IPS-NIHi7 (cell line): Measurements from ENCODE around the gene RNPEPL1.
"Not testable (repeated sequence)": the region's sequence is repeated elsewhere in the genome, so short reads cannot be mapped to it uniquely, and the experiment has no call there.

ENCODE experiments used
- DNase-seq: peaks from one replicate; pipeline ENCODE4 v3.0.0; 2012; ENCODE audit warnings: mixed read lengths; ENCODE audit errors: extremely low spot score

The RNPEPL1 gene

DNA sequence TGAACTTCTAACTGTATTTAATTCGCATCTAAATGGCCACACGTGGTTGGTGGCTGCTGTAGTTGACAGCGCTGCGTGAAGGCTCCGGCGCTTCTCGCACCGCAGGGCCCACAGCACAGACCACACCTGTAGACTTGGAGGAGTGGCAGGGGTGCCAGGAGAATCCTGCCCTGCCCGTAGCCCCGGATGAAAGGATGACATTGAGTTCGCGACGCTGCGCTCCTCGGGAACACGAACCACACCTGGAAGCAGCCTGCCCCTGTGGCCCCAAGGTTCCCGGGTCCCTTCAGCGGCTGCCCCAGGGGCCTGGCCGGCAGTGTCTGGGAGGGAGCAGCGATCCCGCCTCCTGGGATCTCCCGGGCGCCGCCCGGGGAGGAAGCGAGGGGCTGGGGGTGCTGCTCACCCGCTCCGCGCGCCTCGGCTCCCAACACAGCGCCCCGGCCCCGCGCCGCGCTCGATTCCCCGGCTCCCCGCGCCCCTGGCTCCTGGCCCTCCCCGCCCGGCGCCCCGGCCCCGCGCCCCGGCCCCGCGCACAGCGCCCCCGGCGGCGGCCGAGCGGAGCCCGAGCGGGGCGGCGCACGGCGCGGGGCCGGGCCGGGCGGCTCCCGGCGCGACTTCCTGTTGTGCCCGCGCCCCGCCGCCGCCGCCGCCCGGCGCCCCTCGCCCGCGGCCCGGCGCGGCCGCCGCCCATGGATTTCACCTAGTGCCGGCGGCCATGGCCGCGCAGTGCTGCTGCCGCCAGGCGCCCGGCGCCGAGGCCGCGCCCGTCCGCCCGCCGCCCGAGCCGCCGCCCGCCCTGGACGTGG, at the start of gene RNPEPL1:
Gene RNPEPL1 (plus strand): TSS at position 613 of the 806 bp plus-strand sequence. CDS start 103 bp downstream, at position 716.
- DNase-seq, result peak; percentile 55

DNA sequence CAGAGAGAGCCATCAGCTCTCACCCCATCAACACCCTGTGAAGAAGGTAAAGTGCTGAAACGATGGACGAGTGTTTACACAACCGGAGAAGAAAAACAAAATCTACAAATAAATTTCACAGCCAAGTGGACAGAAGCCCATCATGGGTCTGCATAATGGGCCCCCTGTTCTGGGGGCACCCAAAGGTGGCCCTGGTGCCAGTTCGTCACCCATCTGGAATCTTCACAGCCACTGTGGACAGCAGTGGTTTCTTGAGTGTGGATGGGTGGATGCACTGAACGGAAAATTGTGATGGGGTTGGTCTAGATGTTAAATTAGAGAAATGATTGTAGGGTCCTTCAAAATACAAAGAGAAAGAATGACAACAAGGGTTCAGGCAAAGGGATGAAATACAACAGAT, 49.3 kb upstream of the RNPEPL1 start:
- DNase-seq, result no peak

DNA sequence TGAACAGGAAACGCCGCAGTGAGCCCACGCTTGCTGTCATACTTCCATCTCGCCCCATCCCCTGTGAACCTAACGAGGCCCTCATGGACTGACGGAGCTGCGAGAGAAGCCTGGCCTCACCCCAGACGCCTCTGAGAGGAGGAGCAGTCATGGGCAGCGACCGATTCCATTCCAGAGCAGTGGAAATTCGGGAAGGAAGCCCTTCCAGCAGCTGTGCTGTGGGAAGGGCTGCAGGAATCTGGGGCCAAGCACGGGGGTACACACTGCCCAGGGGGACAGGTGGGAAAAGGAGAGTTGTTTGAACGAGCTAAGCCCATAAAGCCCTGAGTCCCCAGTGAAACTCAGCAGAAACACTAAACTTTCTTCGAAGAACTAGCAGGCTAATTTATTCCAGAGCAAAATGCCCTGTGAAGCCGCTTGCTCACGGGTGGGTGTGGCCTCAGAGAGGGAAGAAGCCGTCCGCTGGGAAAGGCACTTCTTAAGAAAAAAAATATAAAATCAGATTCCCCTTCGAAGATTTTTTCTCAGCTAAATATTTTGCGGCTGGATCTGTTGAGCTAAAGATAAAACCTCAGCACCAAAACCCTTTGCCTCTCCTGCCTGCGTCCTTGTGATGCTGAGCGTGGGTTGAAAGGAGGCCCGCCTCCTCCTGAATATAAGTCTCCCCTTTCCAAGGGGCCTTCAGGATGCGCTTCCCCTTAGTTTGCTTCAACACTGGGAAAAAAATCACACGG, 48.7 kb upstream of the RNPEPL1 start:
- peak; percentile 16 for DNase-seq

- peak; percentile 50 for DNase-seq
These were observed 47.9 kb upstream of the RNPEPL1 start for GRCh38 chr2:240520130-240520973.

DNA sequence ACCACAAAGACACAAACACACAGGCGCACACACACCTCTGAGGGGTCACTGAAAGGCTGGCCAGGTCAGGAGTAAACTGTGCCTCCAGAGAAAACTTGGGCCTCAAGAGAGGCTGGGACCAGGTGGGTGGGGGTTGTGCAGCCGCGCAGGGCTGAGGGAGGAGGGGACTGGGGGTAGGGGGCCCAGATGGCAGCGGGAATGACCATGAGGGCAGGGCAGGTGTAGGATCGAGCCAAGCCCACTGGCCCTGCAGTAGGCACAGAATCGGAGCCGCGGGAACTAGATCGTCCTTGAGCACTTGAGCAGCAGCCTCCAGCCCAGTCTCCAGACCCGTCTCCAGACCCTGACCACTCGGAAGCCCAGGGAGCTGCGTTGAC, 47.3 kb upstream of the RNPEPL1 start:
- DNase-seq, result no peak

DNA sequence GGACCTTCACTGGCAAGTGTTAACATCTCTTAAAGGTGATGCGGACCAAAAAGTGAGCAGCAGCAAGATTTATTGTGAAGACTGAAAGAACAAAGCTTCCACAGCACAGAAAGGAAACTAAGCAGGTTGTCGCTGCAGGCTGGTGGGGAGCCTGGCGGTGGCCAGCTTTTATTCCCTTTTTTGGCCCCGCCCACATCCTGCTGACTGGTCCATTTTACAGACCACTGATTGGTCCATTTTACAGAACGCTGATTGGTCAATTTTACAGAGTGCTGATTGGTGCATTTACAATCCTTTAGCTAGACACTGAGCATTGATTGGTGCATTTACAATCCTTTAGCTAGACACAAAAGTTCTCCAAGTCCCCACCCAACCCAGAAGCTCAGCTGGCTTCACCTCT, 46.4 kb upstream of the RNPEPL1 start:
- DNase-seq, result not testable (repeated sequence)

- DNase-seq, result no peak
These were observed 45.9 kb upstream of the RNPEPL1 start for GRCh38 chr2:240522406-240522805.

DNA sequence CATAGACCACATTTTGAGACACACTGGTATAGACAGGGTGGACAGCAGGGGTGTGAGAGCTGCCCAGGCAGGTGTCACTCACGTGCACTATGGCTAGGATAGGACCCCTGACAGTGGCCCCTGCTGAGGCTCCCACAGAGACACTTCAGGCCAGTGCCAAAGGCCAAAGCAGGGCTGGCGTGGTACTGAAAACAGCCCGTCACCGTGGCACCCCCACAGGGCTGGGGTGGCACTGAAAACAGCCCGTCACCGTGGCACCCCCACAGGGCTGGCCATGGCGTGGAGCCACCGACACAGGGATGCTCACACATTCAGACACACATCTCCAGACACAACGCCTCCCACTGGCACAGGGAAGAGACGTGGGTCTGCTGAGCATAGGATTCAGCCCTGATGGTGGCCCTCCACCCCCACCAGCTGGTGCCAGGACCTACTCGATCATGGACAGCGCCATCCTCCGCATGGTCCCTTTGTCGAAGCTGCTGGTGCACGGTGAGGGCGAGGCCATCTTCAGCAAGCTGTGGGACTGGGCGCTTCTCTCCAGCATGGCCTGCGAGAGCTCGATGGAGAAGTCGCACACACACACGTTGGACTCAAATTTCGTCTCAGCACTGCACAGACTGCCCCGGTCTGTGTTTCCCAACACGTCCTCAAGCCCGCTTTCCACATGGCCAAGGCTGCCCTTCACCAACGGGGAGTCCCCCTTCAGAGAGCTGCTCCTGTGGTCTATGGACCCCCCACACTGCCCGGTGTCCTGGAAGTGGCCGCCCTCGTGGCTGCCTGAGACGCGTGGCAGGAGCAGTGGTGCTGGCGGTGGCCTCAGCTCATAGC, 44.6 kb upstream of the RNPEPL1 start:
- no peak for DNase-seq

GRCh38 chr2:240524963-240525718, 43.1 kb upstream of the RNPEPL1 start:
- DNase-seq, result no peak

GRCh38 chr2:240525802-240526201, 42.5 kb upstream of the RNPEPL1 start:
- no peak for DNase-seq

GRCh38 chr2:240526521-240526920, 41.8 kb upstream of the RNPEPL1 start:
- no peak for DNase-seq

DNA sequence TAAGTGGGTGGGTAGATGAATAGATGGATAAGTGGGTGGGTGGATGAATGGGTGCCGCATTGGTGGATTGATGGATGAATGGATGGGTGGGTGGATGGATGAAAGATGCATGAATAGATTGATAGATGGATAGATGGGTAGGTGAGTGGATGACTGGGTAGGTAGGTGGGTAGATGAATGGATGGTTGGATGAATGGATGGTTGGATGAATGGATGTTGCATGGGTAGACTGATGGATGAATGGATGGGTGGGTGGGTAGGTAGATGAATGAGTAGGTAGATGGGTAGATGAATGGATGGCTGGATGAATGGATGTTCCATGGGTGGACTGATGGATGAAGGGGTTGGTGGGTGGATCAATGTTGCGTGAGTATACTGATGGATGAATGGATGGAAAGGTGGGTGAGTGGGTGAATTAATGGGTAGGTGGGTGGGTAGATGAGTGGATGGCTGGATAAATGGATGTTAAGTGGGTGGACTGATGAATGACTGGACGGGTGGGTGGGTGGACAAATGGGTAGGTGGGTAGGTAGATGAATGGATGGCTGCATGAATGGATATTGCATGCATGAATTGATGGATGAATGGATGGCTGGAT, 41.0 kb upstream of the RNPEPL1 start:
- no peak for DNase-seq

- DNase-seq, result no peak
These were observed 39.8 kb upstream of the RNPEPL1 start for GRCh38 chr2:240528406-240529040.

DNA sequence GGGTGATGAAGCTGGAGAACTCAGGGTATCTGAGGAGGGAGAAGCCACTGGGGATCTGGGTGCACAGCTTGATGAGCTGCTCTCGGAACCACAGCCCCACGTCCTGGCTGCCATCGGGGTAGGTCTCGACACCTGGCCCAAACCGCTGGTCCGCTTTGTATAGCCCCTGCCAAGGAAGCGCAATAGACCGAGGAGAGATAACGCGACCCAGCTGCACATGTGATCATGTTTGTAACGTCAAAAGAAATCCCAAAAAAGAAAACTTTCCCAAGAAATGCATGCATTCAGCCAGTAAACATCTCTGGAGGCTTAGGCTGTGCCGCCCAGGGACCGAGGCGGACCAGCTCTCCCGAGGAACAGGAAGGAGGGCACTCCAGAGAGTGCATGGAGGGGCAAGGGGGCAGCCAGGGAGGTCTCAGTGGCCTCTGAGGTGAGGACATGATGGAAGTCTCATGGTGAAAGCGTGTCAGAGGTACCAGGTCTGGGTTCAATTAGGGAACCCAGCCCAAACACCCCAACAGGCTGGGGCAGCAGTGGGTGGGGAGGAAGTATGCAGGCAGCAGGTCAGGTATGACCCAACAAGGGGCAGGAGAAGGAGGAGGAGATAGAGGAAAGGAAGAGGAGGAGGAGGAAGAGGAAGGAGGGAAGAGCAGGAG, 38.8 kb upstream of the RNPEPL1 start:
- DNase-seq, result no peak

DNA sequence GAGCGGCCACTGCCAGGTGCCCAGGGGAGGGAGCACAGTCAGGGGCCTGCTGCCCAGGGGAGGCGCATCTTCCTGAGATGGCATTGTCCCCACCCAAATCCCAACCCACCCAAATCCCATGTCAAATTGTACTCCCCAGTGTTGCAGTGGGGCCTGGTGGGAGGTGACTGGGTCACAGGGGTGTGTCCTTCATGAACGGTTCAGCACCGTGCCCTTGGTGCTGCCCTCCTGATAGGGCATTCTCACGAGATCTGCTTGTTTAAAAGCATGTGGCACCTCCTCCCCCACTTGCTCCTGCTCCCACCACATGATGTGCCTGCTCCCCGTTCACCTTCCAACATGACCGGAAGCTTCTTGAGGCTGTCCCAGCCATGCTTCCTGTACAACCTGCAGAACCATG, 38.1 kb upstream of the RNPEPL1 start:
- no peak for DNase-seq

- DNase-seq, result no peak
These were observed 37.2 kb upstream of the RNPEPL1 start for GRCh38 chr2:240531038-240531437.

DNA sequence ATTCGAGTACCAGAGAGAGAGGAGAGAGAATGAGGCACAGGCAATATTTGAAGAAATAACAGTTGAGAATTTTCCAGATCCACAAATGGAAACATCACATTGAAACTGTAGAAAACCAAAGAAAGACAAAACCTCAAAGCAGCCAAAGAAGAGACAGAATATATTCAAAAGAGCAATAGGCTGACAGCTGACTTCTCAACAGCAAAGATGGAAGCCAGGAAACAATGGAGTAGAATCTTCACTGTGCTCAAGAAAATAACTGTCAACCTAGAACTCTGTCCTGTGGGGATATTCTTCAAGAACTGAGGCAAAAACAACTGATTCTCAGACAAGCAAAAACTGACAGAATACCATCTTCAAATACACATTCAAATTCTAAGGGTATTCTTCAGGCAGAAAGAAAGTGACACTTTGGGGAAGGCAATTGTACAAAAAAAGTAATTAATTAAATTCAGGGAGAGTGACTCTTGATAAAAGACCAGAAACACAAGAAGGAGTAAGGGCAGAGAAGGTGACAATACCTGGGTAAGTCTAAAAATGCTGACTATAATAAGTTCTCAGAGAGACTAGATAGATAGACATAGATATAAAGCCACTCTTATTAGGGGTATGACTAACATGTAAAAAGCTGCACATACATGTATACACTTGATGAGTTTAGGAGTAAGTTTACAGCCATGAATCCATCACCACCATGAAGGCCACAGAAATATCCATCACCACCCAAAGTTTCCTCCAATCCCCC, 36.1 kb upstream of the RNPEPL1 start:
- DNase-seq, result no peak

DNA sequence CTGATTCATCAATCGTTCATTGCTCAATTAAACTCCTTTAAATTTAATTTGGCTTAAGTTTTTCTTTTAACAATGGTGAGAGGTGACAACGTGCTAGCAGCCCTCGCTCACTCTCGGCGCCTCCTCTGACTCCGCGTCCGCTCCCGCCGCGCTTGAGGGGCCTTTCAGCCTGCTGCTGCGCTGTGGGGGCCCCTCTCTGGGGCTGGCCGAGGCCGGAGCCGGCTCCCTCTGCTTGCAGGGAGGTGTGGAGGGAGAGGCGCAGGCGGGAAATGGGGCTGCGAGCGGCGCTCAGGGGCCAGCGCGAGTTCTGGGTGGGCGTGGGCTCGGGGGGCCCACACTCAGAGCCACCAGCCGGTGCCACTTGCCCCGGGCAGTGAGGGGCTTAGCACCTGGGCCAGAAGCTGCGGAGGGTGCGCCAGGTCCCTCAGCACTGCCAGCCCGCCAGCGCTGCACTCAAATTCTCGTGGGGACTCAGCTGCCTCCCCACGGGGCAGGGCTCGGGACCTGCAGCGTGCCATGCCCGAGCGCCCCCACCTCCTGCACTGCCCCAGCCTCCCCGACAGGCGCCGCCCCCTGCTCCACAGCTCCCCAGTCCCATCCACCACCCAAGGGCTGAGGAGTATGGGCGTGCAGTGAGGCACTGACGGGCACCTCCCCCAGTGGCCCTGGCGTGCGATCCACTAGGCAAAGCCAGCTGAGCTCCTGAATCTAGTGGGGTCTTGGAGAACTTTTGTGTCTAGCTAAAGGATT, 30.1 kb upstream of the RNPEPL1 start:
- DNase-seq, result no peak
